GM23338 (cell line): Measurements from ENCODE around the gene KLF18. TPM values are rescaled to one million over a fixed set of nuclear protein-coding genes. Genes with fewer than 3 reads are reported as not detected.

ENCODE experiments used
- ATAC-seq: fragments of 200-7000 bp; cut with Tn5 transposase; 3 replicates; pipeline ENCODE4 v1.9.1; 2020
- DNase-seq: peaks from one replicate; pipeline ENCODE4 v3.0.0-alpha.2; 2015; ENCODE audit warnings: low spot score
- H2AFZ ChIP-seq: fragments of 200-600 bp; sonication (generic); 2 replicates; pipeline ENCODE4 v1.8.0; 2016; ENCODE audit warnings: antibody characterized with exemption, mild to moderate bottlenecking, moderate library complexity
- H3F3A ChIP-seq: fragments of 200-600 bp; sonication (generic); replicated peaks from 2 replicates; pipeline ENCODE4 v1.8.0; 2017; ENCODE audit warnings: antibody characterized with exemption, mixed run types, low read depth
- H3K27ac ChIP-seq: fragments of 200-600 bp; sonication (generic); 2 replicates; pipeline ENCODE4 v1.6.1; 2016; ENCODE audit warnings: low read depth
- H3K27me3 ChIP-seq: fragments of 200-600 bp; sonication (generic); 2 replicates; pipeline ENCODE4 v1.8.0; 2016; ENCODE audit warnings: mild to moderate bottlenecking, mixed run types, moderate library complexity; ENCODE audit not compliant: insufficient read depth
- H3K36me3 ChIP-seq: fragments of 200-600 bp; sonication (generic); 2 replicates; pipeline ENCODE4 v1.8.0; 2016; ENCODE audit warnings: mild to moderate bottlenecking; ENCODE audit not compliant: insufficient read depth
- H3K4me1 ChIP-seq: fragments of 200-600 bp; sonication (generic); 2 replicates; pipeline ENCODE4 v1.8.0; 2016; ENCODE audit warnings: mild to moderate bottlenecking, moderate library complexity; ENCODE audit not compliant: insufficient read depth
- H3K4me2 ChIP-seq: fragments of 200-600 bp; sonication (generic); 2 replicates; pipeline ENCODE4 v1.7.1; 2017; ENCODE audit warnings: mixed run types
- H3K4me3 ChIP-seq: fragments of 200-600 bp; sonication (generic); 2 replicates; pipeline ENCODE4 v1.6.1; 2016; ENCODE audit warnings: mixed run types
- H3K79me2 ChIP-seq: fragments of 200-600 bp; sonication (generic); replicated peaks from 2 replicates; pipeline ENCODE4 v1.8.0; 2017; ENCODE audit warnings: mild to moderate bottlenecking; ENCODE audit not compliant: insufficient read depth
- H3K9me2 ChIP-seq: fragments of 200-600 bp; sonication (generic); 2 replicates; pipeline ENCODE4 v1.8.0; 2017; ENCODE audit not compliant: insufficient read depth
- H4K20me1 ChIP-seq: fragments of 200-600 bp; sonication (generic); replicated peaks from 2 replicates; pipeline ENCODE4 v1.8.0; 2017; ENCODE audit warnings: mild to moderate bottlenecking; ENCODE audit not compliant: insufficient read depth
- H3K27ac Mint-ChIP-seq: 2 replicates; pipeline ENCODE4 v1.8.0; 2020; ENCODE audit warnings: inconsistent platforms, mild to moderate bottlenecking, moderate library complexity, mixed read lengths
- H3K27me3 Mint-ChIP-seq: 3 replicates; pipeline ENCODE4 v1.8.0; 2022; ENCODE audit warnings: low read depth, mild to moderate bottlenecking, moderate library complexity, mixed read lengths, inconsistent platforms; ENCODE audit not compliant: insufficient read depth, poor library complexity
- H3K36me3 Mint-ChIP-seq: 3 replicates; pipeline ENCODE4 v1.8.0; 2021; ENCODE audit warnings: low read depth, mild to moderate bottlenecking, inconsistent platforms, moderate library complexity, mixed read lengths
- H3K4me1 Mint-ChIP-seq: 3 replicates; pipeline ENCODE4 v1.8.0; 2020; ENCODE audit warnings: mild to moderate bottlenecking, inconsistent platforms, mixed read lengths
- H3K4me3 Mint-ChIP-seq: 3 replicates; pipeline ENCODE4 v1.8.0; 2021; ENCODE audit warnings: moderate library complexity, mild to moderate bottlenecking, inconsistent platforms, mixed read lengths
- H3K9me3 Mint-ChIP-seq: 3 replicates; pipeline ENCODE4 v1.8.0; 2020; ENCODE audit warnings: moderate library complexity, mild to moderate bottlenecking, inconsistent platforms, mixed read lengths
- CREB1 ChIP-seq: fragments of 250-450 bp; sonication (Bioruptor Pico); IDR thresholded peaks from 2 replicates; pipeline ENCODE4 v1.5.0; 2020; ENCODE audit warnings: low read depth, mild to moderate bottlenecking, moderate library complexity
- CTCF ChIP-seq, 2 experiments: fragments of 200-600 bp in 1 of 2; sonication (generic) in 1 of 2; conservative IDR thresholded peaks; 2 replicates each; pipeline versions ENCODE4 v1.5.1 to v1.6.1; 2016 to 2017; ENCODE audit warnings: antibody characterized with exemption in 2 of 2, low read depth in 2 of 2, mild to moderate bottlenecking in 2 of 2, moderate library complexity in 1 of 2
- EZH2 ChIP-seq: fragments of 200-600 bp; sonication (generic); IDR thresholded peaks from one replicate; pipeline ENCODE4 v1.8.0; 2017; ENCODE audit warnings: antibody characterized with exemption, mild to moderate bottlenecking, low read depth; ENCODE audit not compliant: unreplicated experiment
- EZH2phosphoT487 ChIP-seq: fragments of 200-600 bp; sonication (generic); IDR thresholded peaks from one replicate; pipeline ENCODE4 v1.8.1; 2018; ENCODE audit warnings: antibody characterized with exemption; ENCODE audit not compliant: unreplicated experiment
- JUNB ChIP-seq: IDR thresholded peaks from one replicate; pipeline ENCODE4 v1.6.1; 2016; ENCODE audit warnings: antibody characterized with exemption; ENCODE audit not compliant: unreplicated experiment
- NANOG ChIP-seq: IDR thresholded peaks from 2 replicates; pipeline ENCODE4 v1.6.1; 2016; ENCODE audit warnings: antibody characterized with exemption, borderline replicate concordance
- POLR2AphosphoS5 ChIP-seq: IDR thresholded peaks from 2 replicates; pipeline ENCODE4 v1.6.1; 2016; ENCODE audit warnings: antibody characterized with exemption, low read depth
- STAT1 ChIP-seq: IDR thresholded peaks from one replicate; pipeline ENCODE4 v1.6.1; 2016; ENCODE audit warnings: antibody characterized with exemption; ENCODE audit not compliant: unreplicated experiment
- ZNF114 ChIP-seq: fragments of 250-450 bp; sonication (Bioruptor Pico); IDR thresholded peaks from 2 replicates; pipeline ENCODE4 v1.5.0; 2020; ENCODE audit warnings: mild to moderate bottlenecking, moderate library complexity
- ZNF331 ChIP-seq: fragments of 250-450 bp; sonication (Bioruptor Pico); IDR thresholded peaks from 2 replicates; pipeline ENCODE4 v1.5.0; 2020; ENCODE audit warnings: low read depth, mild to moderate bottlenecking, moderate library complexity
- ZNF462 ChIP-seq: fragments of 250-450 bp; sonication (Bioruptor Pico); IDR thresholded peaks from 2 replicates; pipeline ENCODE4 v1.5.0; 2020; ENCODE audit warnings: mild to moderate bottlenecking, moderate library complexity
- polyA plus RNA-seq: library from polyadenylated mRNA; unstranded; fragments of >200 nt; fragmentation: Nextera tagmentation; extraction: Ambion mirVana; gene quantifications from 2 replicates; pipeline ENCODE4 v1.2.1, GENCODE V29; 2016
- total RNA-seq: library from RNA; depleted of rRNA; stranded (reverse); fragments of >200 nt; shearing (Covaris generic); gene quantifications from 2 replicates; pipeline ENCODE4 v1.2.3, GENCODE V29; 2014
- TF ChIP-seq, protein P1 (sequence below): IDR thresholded peaks from one replicate; pipeline ENCODE4 v1.6.1; 2018; ENCODE audit warnings: antibody characterized with exemption; ENCODE audit not compliant: unreplicated experiment
- TF ChIP-seq, protein P2 (sequence below): IDR thresholded peaks from 2 replicates; pipeline ENCODE4 v1.6.1; 2016; ENCODE audit warnings: antibody characterized with exemption

KLF18 gene
- total and polyA plus RNA-seq, 2 experiments from 2014 or later: 0.35 TPM; not detected in 1

DNA sequence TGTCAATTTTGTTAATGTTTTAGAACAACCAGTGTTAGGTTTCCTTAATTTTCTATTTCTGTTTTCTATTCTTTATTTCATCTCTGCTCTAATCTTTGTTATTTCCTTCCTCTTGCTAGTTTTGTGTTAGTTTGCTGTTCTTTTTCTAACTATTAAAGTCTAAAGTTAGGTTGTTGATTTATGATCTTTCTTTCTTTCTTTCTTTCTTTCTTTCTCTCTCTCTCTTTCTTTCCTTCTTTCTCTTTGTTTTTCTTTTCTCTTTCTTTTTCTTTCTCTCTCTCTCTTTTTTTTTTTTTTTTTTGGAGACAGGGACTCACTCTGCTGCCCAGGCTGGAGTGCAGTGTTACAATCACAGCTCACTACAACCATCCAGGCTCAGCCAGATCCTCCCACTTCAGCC is 17.4 kb upstream of the KLF18 start:
- TF ChIP-seq NANOG (no peak), EZH2 (no peak), CTCF (conservative IDR thresholded peaks at IDR 0.05; ENCODE audit: low read depth in 2 of 2) (no peak), ZNF331 (no peak), ZNF114 (CRISPR knock-in tag) (no peak), POLR2AphosphoS5 (no peak), JUNB (no peak), EZH2phosphoT487 (no peak), ZNF462 (CRISPR knock-in tag) (no peak), STAT1 (no peak), CREB1 (CRISPR knock-in tag) (no peak)
- TF ChIP-seq, protein P1, sequence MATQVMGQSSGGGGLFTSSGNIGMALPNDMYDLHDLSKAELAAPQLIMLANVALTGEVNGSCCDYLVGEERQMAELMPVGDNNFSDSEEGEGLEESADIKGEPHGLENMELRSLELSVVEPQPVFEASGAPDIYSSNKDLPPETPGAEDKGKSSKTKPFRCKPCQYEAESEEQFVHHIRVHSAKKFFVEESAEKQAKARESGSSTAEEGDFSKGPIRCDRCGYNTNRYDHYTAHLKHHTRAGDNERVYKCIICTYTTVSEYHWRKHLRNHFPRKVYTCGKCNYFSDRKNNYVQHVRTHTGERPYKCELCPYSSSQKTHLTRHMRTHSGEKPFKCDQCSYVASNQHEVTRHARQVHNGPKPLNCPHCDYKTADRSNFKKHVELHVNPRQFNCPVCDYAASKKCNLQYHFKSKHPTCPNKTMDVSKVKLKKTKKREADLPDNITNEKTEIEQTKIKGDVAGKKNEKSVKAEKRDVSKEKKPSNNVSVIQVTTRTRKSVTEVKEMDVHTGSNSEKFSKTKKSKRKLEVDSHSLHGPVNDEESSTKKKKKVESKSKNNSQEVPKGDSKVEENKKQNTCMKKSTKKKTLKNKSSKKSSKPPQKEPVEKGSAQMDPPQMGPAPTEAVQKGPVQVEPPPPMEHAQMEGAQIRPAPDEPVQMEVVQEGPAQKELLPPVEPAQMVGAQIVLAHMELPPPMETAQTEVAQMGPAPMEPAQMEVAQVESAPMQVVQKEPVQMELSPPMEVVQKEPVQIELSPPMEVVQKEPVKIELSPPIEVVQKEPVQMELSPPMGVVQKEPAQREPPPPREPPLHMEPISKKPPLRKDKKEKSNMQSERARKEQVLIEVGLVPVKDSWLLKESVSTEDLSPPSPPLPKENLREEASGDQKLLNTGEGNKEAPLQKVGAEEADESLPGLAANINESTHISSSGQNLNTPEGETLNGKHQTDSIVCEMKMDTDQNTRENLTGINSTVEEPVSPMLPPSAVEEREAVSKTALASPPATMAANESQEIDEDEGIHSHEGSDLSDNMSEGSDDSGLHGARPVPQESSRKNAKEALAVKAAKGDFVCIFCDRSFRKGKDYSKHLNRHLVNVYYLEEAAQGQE: no peak
- TF ChIP-seq, protein P2, sequence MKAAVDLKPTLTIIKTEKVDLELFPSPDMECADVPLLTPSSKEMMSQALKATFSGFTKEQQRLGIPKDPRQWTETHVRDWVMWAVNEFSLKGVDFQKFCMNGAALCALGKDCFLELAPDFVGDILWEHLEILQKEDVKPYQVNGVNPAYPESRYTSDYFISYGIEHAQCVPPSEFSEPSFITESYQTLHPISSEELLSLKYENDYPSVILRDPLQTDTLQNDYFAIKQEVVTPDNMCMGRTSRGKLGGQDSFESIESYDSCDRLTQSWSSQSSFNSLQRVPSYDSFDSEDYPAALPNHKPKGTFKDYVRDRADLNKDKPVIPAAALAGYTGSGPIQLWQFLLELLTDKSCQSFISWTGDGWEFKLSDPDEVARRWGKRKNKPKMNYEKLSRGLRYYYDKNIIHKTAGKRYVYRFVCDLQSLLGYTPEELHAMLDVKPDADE: no peak
- Histone ChIP-seq H3K4me1 (peaks cover 5% of the 10 kb centered on the region; the same call in 1 of the 2 replicates), H3K36me3 (no peaks in the 10 kb centered on the region), H3K27ac (no peak overlapping the region), H3K9me2 (no peaks in the 10 kb centered on the region), H3K79me2 (no peaks in the 10 kb centered on the region), H3F3A (no peaks in the 10 kb centered on the region), H3K27me3 (no peaks in the 10 kb centered on the region), H3K4me3 (no peak overlapping the region), H4K20me1 (no peaks in the 10 kb centered on the region), H2AFZ (no peak overlapping the region), H3K4me2 (no peak overlapping the region)
- Mint-ChIP-seq H3K4me1 (peaks cover 10% of the 10 kb centered on the region), H3K36me3 (no peaks in the 10 kb centered on the region), H3K4me3 (no peak overlapping the region), H3K9me3 (peaks cover 12% of the 10 kb centered on the region; the same call in 1 of the 3 replicates), H3K27me3 (no peaks in the 10 kb centered on the region), H3K27ac (no peak overlapping the region)
- ATAC-seq: no peak
- no peak for DNase-seq
